Liver (tissue), 9 donors: ENCODE results near the gene ATP11B. TPM values are rescaled to one million over a fixed set of nuclear protein-coding genes. Genes with fewer than 3 reads are reported as not detected.

Experiments
- DNase-seq: peaks from one replicate; pipeline ENCODE4 v3.0.0-alpha.2; 2017; ENCODE audit warnings: low spot score
- H3K27ac ChIP-seq, 2 donors: one replicate each; pipeline ENCODE4 v1.7.0; 2013; ENCODE audit warnings: inconsistent platforms in 2 of 2, low read length in 2 of 2, control low read depth in 1 of 2, low read depth in 1 of 2, mild to moderate bottlenecking in 1 of 2
- H3K27me3 ChIP-seq, 4 donors: one replicate each; pipeline versions ENCODE4 v1.6.1 to v1.7.0; 2013; ENCODE audit warnings: low read length in 3 of 4, inconsistent platforms in 1 of 4, mild to moderate bottlenecking in 1 of 4, moderate library complexity in 1 of 4; ENCODE audit not compliant: control insufficient read depth in 4 of 4, insufficient read depth in 4 of 4
- H3K36me3 ChIP-seq, 4 donors: one replicate each; pipeline versions ENCODE4 v1.6.1 to v1.7.0; 2013; ENCODE audit warnings: low read length in 3 of 4, mild to moderate bottlenecking in 3 of 4, low read depth in 1 of 4, moderate library complexity in 1 of 4; ENCODE audit not compliant: control insufficient read depth in 4 of 4, insufficient read depth in 3 of 4
- H3K4me1 ChIP-seq, 4 donors: one replicate each; pipeline versions ENCODE4 v1.6.1 to v1.7.0; 2013; ENCODE audit warnings: low read length in 3 of 4, mild to moderate bottlenecking in 3 of 4, moderate library complexity in 1 of 4; ENCODE audit not compliant: control insufficient read depth in 4 of 4, insufficient read depth in 4 of 4
- H3K4me3 ChIP-seq, 3 donors: one replicate each; pipeline versions ENCODE4 v1.6.1 to v1.7.0; 2013; ENCODE audit warnings: low read length in 3 of 3, control low read depth in 1 of 3, low read depth in 1 of 3, mild to moderate bottlenecking in 1 of 3
- H3K9ac ChIP-seq, 2 donors: one replicate each; pipeline ENCODE4 v1.7.0; 2013; ENCODE audit warnings: low read length in 2 of 2, mild to moderate bottlenecking in 2 of 2, moderate library complexity in 2 of 2, control low read depth in 1 of 2, low read depth in 1 of 2
- H3K9me3 ChIP-seq, 4 donors: one replicate each; pipeline versions ENCODE4 v1.6.1 to v1.7.0; 2013; ENCODE audit warnings: low read length in 3 of 4; ENCODE audit not compliant: control insufficient read depth in 4 of 4
- EGR1 ChIP-seq, 2 donors: IDR thresholded peaks; 2 replicates each; pipeline ENCODE4 v1.6.1; 2016 to 2018; ENCODE audit warnings: antibody characterized with exemption in 2 of 2, low read depth in 2 of 2
- FOXA2 ChIP-seq: IDR thresholded peaks from 2 replicates; pipeline ENCODE4 v1.6.1; 2016; ENCODE audit warnings: antibody characterized with exemption
- HNF4A ChIP-seq, 2 donors: conservative IDR thresholded peaks; 2 replicates each; pipeline ENCODE4 v1.6.1; 2016; ENCODE audit warnings: antibody characterized with exemption in 2 of 2, mild to moderate bottlenecking in 2 of 2
- HNF4G ChIP-seq: IDR thresholded peaks from 2 replicates; pipeline ENCODE4 v1.6.1; 2016; ENCODE audit warnings: antibody characterized with exemption
- JUND ChIP-seq, 2 donors: IDR thresholded peaks; 2 replicates each; pipeline ENCODE4 v1.6.1; 2016; ENCODE audit warnings: antibody characterized with exemption in 2 of 2
- NR2F2 ChIP-seq: IDR thresholded peaks from 2 replicates; pipeline ENCODE4 v1.6.1; 2016; ENCODE audit warnings: antibody characterized with exemption
- RAD21 ChIP-seq, 2 donors: IDR thresholded peaks; 2 replicates each; pipeline ENCODE4 v1.6.1; 2016; ENCODE audit warnings: antibody characterized with exemption in 2 of 2, mild to moderate bottlenecking in 2 of 2
- RXRA ChIP-seq, 2 donors: IDR thresholded peaks; 2 replicates each; pipeline ENCODE4 v1.6.1; 2017 to 2018; ENCODE audit warnings: antibody characterized with exemption in 2 of 2, mild to moderate bottlenecking in 1 of 2
- TAF1 ChIP-seq: conservative IDR thresholded peaks from 2 replicates; pipeline ENCODE4 v1.6.1; 2016; ENCODE audit warnings: antibody characterized with exemption, mild to moderate bottlenecking
- YY1 ChIP-seq: IDR thresholded peaks from 2 replicates; pipeline ENCODE4 v1.6.1; 2016; ENCODE audit warnings: antibody characterized with exemption, mild to moderate bottlenecking
- WGBS: extraction: QIAGEN DNeasy Blood & Tissue Kit; methylation state at CpG from one replicate; pipeline ENCODE4 v1.1.7; 2013; 5-methylcytosine and 5-hydroxymethylcytosine counted together
- polyA plus RNA-seq, 2 donors: library from polyadenylated mRNA; stranded (reverse) in 1 of 2; unstranded in 1 of 2; fragments of 200-250 nt in 1 of 2; fragments of >200 nt in 1 of 2; fragmentation: Nextera tagmentation in 1 of 2; extraction: Ambion mirVana in 1 of 2; gene quantifications; one replicate each; pipeline versions ENCODE4 v1.2.1 to v1.2.3, GENCODE V29; 2013 to 2015
- total RNA-seq, 2 donors: library from RNA; depleted of rRNA; stranded (reverse); fragments of >200 nt; gene quantifications; one replicate each; pipeline ENCODE4 v1.2.3, GENCODE V29; 2014
- TF ChIP-seq, protein P1 (sequence below): fragments of 150-350 bp; IDR thresholded peaks from 2 replicates; pipeline ENCODE4 v1.5.1; 2017; ENCODE audit warnings: improper control_type of control experiment, low read depth, low read length; ENCODE audit not compliant: missing input control
- TF ChIP-seq, protein P2 (sequence below): IDR thresholded peaks from 2 replicates; pipeline ENCODE4 v1.6.1; 2016; ENCODE audit warnings: antibody characterized with exemption
- TF ChIP-seq, protein P3 (sequence below): IDR thresholded peaks from 2 replicates; pipeline ENCODE4 v1.6.1; 2016; ENCODE audit warnings: antibody characterized with exemption
- TF ChIP-seq, protein P4 (sequence below): IDR thresholded peaks from 2 replicates; pipeline ENCODE4 v1.6.1; 2016; ENCODE audit warnings: antibody characterized with exemption
- donor health status: healthy.
- donor health status: healthy.
- donor health status: healthy.
- donor health status: healthy.
- donor health status: healthy.

ATP11B gene
- total and polyA plus RNA-seq, 4 donors = 5.9 to 49.6 (median 19.0) TPM

DNA sequence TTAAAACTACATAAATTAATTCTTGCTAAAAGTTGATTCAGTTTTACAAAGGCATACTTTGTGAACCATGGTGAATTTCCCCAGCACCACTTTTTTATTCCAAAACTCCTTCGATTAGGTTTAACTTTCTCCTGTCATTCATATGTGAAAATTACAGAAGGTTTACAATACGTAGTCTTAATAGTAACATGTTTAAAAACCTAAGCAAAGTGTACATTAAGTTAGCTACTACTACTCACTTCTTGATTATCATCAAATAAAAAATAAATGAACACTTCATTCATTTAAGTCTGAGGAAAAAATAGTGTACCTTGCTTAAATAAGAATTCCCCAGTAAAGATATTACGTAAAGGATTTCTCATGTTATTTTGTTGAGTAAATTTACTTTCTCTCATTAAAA is 148.4 kb downstream of the ATP11B start:
- WGBS = 97% methylated on average over 3 of the region's 3 CpGs
- no peaks in the 10 kb centered on the region for H3K4me1 ChIP-seq

DNA sequence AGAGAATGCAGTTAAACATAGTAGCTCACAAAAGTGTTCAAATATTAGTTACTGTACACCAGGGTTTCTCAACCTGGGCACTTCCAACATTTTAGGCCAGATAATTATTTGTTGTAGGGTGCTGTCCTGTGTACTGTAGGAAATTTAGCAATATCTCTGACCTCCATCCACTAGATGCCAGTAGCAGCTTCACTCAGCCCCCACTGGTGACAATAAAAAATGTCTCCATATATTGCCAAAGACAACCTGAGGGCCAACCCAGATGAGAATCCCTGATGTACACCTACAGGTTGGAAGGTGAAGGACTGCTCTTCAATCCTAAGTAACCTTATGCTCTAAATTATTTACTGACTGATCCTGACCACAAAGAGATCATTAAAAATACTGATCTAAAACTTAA is 154.6 kb downstream of the ATP11B start:
- DNase-seq = no peak
- Histone ChIP-seq H3K4me1 (peaks cover 0 to 5% (median 1%) of the 10 kb centered on the region in 4 donors), H3K27me3 (no peaks in the 10 kb centered on the region), H3K36me3 (peaks cover 2 to 21% (median 11%) of the 10 kb centered on the region in 4 donors), H3K9me3 (no peaks in the 10 kb centered on the region), H3K4me3 (no peak overlapping the region), H3K9ac (no peak overlapping the region), H3K27ac (no peak overlapping the region)
- TF ChIP-seq YY1 = peak; percentile 16
- TF ChIP-seq EGR1 (IDR thresholded peaks at IDR 0.05; ENCODE audit: low read depth in 2 of 2) = no peak
- peak; percentile 11 to 45 for TF ChIP-seq HNF4A (conservative IDR thresholded peaks at IDR 0.05)
- TF ChIP-seq HNF4G = no peak
- TF ChIP-seq, protein P1, sequence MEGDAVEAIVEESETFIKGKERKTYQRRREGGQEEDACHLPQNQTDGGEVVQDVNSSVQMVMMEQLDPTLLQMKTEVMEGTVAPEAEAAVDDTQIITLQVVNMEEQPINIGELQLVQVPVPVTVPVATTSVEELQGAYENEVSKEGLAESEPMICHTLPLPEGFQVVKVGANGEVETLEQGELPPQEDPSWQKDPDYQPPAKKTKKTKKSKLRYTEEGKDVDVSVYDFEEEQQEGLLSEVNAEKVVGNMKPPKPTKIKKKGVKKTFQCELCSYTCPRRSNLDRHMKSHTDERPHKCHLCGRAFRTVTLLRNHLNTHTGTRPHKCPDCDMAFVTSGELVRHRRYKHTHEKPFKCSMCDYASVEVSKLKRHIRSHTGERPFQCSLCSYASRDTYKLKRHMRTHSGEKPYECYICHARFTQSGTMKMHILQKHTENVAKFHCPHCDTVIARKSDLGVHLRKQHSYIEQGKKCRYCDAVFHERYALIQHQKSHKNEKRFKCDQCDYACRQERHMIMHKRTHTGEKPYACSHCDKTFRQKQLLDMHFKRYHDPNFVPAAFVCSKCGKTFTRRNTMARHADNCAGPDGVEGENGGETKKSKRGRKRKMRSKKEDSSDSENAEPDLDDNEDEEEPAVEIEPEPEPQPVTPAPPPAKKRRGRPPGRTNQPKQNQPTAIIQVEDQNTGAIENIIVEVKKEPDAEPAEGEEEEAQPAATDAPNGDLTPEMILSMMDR = peak; percentile 10
- TF ChIP-seq RAD21 (IDR thresholded peaks at IDR 0.05) = peak; percentile 69 to 77

More for the DNA sequence above, 148.4 kb downstream of the ATP11B start:
- peaks cover 0 to 16% (median 6%) of the 10 kb centered on the region in 4 donors for H3K36me3 ChIP-seq
- no peak overlapping the region for H3K4me3 ChIP-seq
- TF ChIP-seq RXRA (IDR thresholded peaks at IDR 0.05) (no peak), FOXA2 (no peak), YY1 (no peak), NR2F2 (no peak), HNF4A (conservative IDR thresholded peaks at IDR 0.05) (no peak), HNF4G (no peak), TAF1 (no peak), EGR1 (IDR thresholded peaks at IDR 0.05; ENCODE audit: low read depth in 2 of 2) (no peak)
- TF ChIP-seq, protein P2, sequence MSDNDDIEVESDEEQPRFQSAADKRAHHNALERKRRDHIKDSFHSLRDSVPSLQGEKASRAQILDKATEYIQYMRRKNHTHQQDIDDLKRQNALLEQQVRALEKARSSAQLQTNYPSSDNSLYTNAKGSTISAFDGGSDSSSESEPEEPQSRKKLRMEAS = no peak
- TF ChIP-seq, protein P3, sequence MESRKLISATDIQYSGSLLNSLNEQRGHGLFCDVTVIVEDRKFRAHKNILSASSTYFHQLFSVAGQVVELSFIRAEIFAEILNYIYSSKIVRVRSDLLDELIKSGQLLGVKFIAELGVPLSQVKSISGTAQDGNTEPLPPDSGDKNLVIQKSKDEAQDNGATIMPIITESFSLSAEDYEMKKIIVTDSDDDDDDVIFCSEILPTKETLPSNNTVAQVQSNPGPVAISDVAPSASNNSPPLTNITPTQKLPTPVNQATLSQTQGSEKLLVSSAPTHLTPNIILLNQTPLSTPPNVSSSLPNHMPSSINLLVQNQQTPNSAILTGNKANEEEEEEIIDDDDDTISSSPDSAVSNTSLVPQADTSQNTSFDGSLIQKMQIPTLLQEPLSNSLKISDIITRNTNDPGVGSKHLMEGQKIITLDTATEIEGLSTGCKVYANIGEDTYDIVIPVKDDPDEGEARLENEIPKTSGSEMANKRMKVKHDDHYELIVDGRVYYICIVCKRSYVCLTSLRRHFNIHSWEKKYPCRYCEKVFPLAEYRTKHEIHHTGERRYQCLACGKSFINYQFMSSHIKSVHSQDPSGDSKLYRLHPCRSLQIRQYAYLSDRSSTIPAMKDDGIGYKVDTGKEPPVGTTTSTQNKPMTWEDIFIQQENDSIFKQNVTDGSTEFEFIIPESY = no peak
- TF ChIP-seq, protein P1 = no peak
- H3K9me3 ChIP-seq = no peaks in the 10 kb centered on the region
- no peak for DNase-seq
- no peak overlapping the region for H3K9ac ChIP-seq
- no peak overlapping the region for H3K27ac ChIP-seq
- no peaks in the 10 kb centered on the region for H3K27me3 ChIP-seq

DNA sequence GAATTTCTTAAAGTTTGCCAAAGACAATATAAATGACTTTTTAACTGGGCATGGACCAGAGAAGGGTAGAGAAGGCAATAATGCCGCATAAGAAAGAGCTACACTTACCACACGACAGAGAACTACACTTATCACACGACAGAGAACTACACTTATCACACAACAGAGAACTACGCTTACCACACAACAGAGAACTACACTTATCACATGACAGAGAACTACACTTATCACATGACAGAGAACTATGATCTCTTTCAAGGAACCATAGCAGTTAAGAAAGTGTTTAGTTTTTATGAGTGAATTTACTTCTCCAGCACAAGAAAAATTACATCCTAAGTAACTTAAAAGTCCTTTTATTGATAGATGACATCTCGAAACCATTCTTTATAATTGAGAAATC is 155.0 kb downstream of the ATP11B start:
- DNase-seq = no peak
- Histone ChIP-seq H3K27me3 (no peaks in the 10 kb centered on the region), H3K4me3 (no peak overlapping the region), H3K9me3 (no peaks in the 10 kb centered on the region), H3K4me1 (peaks cover 0 to 5% (median 1%) of the 10 kb centered on the region in 4 donors), H3K36me3 (peaks cover 2 to 21% (median 12%) of the 10 kb centered on the region in 4 donors), H3K27ac (no peak overlapping the region), H3K9ac (no peak overlapping the region)
- 93% methylated on average over 5 of the region's 5 CpGs for WGBS
- TF ChIP-seq JUND (IDR thresholded peaks at IDR 0.05) = no peak
- TF ChIP-seq, protein P1 = no peak
- TF ChIP-seq FOXA2 = no peak
- no peak for TF ChIP-seq RAD21 (IDR thresholded peaks at IDR 0.05)
- no peak for TF ChIP-seq NR2F2
- TF ChIP-seq, protein P2 = no peak
- TF ChIP-seq EGR1 (IDR thresholded peaks at IDR 0.05; ENCODE audit: low read depth in 2 of 2) = no peak
- no peak for TF ChIP-seq TAF1
- TF ChIP-seq, protein P4, sequence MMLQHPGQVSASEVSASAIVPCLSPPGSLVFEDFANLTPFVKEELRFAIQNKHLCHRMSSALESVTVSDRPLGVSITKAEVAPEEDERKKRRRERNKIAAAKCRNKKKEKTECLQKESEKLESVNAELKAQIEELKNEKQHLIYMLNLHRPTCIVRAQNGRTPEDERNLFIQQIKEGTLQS = no peak
